ENCODE data around the gene BAG1. TPM values are rescaled to one million over a fixed set of nuclear protein-coding genes. Genes with fewer than 3 reads are reported as not detected.

Gene BAG1
- polyA plus RNA-seq, 1 donor, result 75.7 TPM

DNA sequence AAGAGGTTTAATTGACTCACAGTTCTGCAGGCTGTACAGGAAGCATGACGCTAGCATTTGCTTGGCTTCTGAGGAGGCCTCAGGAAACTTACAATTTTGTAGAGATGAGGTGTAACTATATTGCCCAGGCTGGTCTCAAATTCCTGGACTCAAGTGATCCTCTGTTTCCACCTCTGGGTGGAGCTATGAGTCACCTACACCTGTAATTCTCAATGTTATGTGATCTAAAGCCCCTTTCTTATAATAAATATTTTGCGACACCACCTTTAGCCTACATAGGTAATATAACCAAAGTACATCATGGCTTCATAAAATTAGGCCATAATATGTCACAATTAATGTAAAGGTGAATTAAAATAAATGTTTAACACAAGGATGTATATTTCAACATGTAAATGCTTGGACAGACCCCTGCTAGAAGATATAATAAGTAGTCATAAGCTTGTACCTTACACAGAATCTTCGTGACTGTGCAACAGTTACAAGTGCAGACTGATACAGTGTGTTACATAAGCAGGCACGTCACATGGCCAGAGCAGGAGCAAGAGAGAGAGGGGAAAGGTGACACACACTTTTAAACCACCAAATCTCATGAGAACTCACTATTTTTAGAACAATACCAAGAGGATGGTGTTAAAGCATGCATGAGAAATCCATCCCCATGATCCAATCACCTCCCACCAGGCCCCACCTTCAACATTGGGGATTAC, 54.3 kb downstream of the BAG1 start:
- DNase-seq (ENCODE audit: low read depth), result no peak

DNA sequence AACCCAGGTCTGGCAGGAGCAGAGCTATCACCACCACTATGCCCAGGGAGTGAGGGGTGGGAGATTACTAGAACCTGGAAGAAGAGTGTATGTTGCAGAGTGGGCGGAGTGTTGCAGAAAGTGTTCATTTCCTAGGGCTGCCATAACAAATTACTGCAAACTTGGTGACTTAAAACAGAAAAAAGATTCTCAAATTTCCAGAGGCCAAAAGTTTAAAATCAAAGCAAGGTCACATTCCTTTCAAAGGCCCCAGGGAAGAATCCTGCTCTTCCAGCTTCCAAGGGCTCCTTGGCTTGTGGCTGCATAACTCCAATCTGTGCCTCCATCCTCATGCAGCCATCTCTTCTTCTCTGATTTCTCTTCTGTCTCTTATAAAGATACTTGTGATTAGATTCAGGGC, 55.1 kb downstream of the BAG1 start:
- DNase-seq (ENCODE audit: low read depth), result no peak

DNA sequence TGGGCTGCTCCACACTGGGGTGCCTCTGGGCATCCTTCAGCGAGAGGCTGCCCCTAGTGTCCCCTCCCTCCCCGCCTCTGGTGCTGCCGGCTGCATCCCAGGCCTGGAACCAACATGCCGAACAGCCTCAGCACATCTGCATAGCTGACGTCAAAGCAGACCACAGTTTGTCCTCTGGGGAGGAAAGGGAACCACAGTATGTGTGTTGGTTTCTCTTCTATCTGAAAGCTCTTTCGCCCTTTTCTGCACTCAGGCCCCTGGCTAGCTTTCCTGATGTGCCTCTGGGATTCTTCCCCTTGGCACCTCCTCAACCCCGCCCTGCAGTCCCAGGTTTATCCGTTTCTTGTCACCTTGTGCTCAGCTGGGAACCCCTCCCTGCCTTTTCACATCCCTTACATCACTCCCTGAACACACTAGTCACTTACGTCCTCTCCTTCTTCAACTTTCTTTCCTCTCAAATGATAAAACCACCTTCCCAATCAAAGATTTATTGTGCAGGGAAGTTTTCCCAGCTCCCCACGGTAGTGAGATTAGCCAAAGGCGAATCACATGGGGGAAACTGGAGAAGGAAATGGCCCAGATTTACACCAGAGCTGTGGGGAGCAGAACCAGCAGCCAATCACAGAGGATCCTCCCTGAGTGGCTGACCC, 61.8 kb downstream of the BAG1 start:
- no peak for DNase-seq (ENCODE audit: low read depth)

Other genes starting within 250 kb of the BAG1 start
- 86.8 TPM for gene DNAJA1, start 239.4 kb downstream of the BAG1 start, polyA plus RNA-seq (ENCODE audit: insufficient read length)
- gene SMU1, start 188.0 kb downstream of the BAG1 start, polyA plus RNA-seq (ENCODE audit: insufficient read length), result 16.3 TPM
- gene B4GALT1, start 97.4 kb downstream of the BAG1 start, polyA plus RNA-seq (ENCODE audit: insufficient read length), result 34.5 TPM
- not detected for gene SPINK4, start 24.5 kb downstream of the BAG1 start, polyA plus RNA-seq (ENCODE audit: insufficient read length)
- 72.3 TPM for gene CHMP5, start 341 bp upstream of the BAG1 start, polyA plus RNA-seq (ENCODE audit: insufficient read length)
- 26.0 TPM for gene NFX1, start 25.8 kb upstream of the BAG1 start, polyA plus RNA-seq (ENCODE audit: insufficient read length)
- gene AQP7, start 137.9 kb upstream of the BAG1 start, polyA plus RNA-seq (ENCODE audit: insufficient read length), result 1.9 TPM
- gene AQP3, start 182.9 kb upstream of the BAG1 start, polyA plus RNA-seq (ENCODE audit: insufficient read length), result 5.3 TPM
- 20.8 TPM for gene NOL6, start 209.2 kb upstream of the BAG1 start, polyA plus RNA-seq (ENCODE audit: insufficient read length)